ENCODE measurements around the gene SOX10.

GRCh38 chr22:37968452-37969251, 15.7 kb downstream of the SOX10 start:
- TF ChIP-seq FOXA1 (IDR thresholded peaks at IDR 0.05) (no peak), ELF4 (IDR thresholded peaks at IDR 0.05) (no peak), FOXM1 (IDR thresholded peaks at IDR 0.05; ENCODE audit: borderline replicate concordance) (no peak), L3MBTL2 (conservative IDR thresholded peaks at IDR 0.05) (no peak)

Measured in HEK293T (cell line).